ENCODE results near the gene RGS14.

RGS14 gene

GRCh38 chr5:177329883-177330282, 27.8 kb upstream of the RGS14 start:
- TF ChIP-seq CTCF (IDR thresholded peaks at IDR 0.05; ENCODE audit: low read depth, low read length, missing control alignments), result no peak
- no peak for DNase-seq (ENCODE audit: low read depth)
- H3K4me3 ChIP-seq (ENCODE audit: low read depth, low read length), result no peak overlapping the region

- TF ChIP-seq CTCF (IDR thresholded peaks at IDR 0.05; ENCODE audit: low read depth, low read length, missing control alignments), result no peak
- no peak for DNase-seq (ENCODE audit: low read depth)
- no peak overlapping the region for H3K4me3 ChIP-seq (ENCODE audit: low read depth, low read length)
Measured at GRCh38 chr5:177330991-177331842, 26.5 kb upstream of the RGS14 start.

GRCh38 chr5:177332031-177332895, 25.5 kb upstream of the RGS14 start:
- no peak overlapping the region for H3K4me3 ChIP-seq (ENCODE audit: low read depth, low read length)
- DNase-seq (ENCODE audit: low read depth), result no peak
- TF ChIP-seq CTCF (IDR thresholded peaks at IDR 0.05; ENCODE audit: low read depth, low read length, missing control alignments), result no peak

GRCh38 chr5:177332896-177333260, 24.8 kb upstream of the RGS14 start:
- DNase-seq (ENCODE audit: low read depth), result no peak
- H3K4me3 ChIP-seq (ENCODE audit: low read depth, low read length), result no peak overlapping the region
- no peak for TF ChIP-seq CTCF (IDR thresholded peaks at IDR 0.05; ENCODE audit: low read depth, low read length, missing control alignments)

GRCh38 chr5:177333420-177334154, 24.1 kb upstream of the RGS14 start:
- no peak overlapping the region for H3K4me3 ChIP-seq (ENCODE audit: low read depth, low read length)
- DNase-seq (ENCODE audit: low read depth), result no peak
- TF ChIP-seq CTCF (IDR thresholded peaks at IDR 0.05; ENCODE audit: low read depth, low read length, missing control alignments), result no peak

GRCh38 chr5:177334155-177334551, 23.6 kb upstream of the RGS14 start:
- H3K4me3 ChIP-seq (ENCODE audit: low read depth, low read length), result no peak overlapping the region
- no peak for DNase-seq (ENCODE audit: low read depth)
- TF ChIP-seq CTCF (IDR thresholded peaks at IDR 0.05; ENCODE audit: low read depth, low read length, missing control alignments), result no peak

Data from GM12864 (cell line).